MCF 10A (cell line): Measurements from ENCODE around the gene PNLDC1. TPM values are rescaled to one million over a fixed set of nuclear protein-coding genes. Genes with fewer than 3 reads are reported as not detected.

Source experiments
- BruUV-seq: library from RNA; stranded (reverse); fragments of 400-500 nt; replicated peaks from 2 replicates; lab custom pipeline; 2021; lab: Mats Ljungman, UMichigan
- CTCF ChIA-PET: fragments of 300-600 bp; sonication (Branson Sonifier 250); formaldehyde crosslinking; extraction: SDS; loops from one replicate; lab custom pipeline; 2021; ENCODE audit warnings: antibody characterized with exemption, inconsistent platforms; lab: Yijun Ruan, JAX
- POLR2A ChIA-PET: fragments of 300-600, 350-650 bp; sonication (Branson Sonifier 250); formaldehyde crosslinking; extraction: SDS; loops from one replicate; lab custom pipeline; 2020; ENCODE audit warnings: antibody characterized with exemption, inconsistent platforms; lab: Yijun Ruan, JAX
- DNase-seq: peaks from one replicate; pipeline ENCODE4 v3.0.0-alpha.2; 2018; ENCODE audit not compliant: unreplicated experiment
- H3K27ac Mint-ChIP-seq: one replicate; pipeline ENCODE4 v1.8.0; 2022; ENCODE audit warnings: mild to moderate bottlenecking, low read depth, mixed read lengths; ENCODE audit not compliant: unreplicated experiment
- H3K27me3 Mint-ChIP-seq: one replicate; pipeline ENCODE4 v1.8.0; 2022; ENCODE audit warnings: mixed read lengths; ENCODE audit not compliant: insufficient read depth, unreplicated experiment
- H3K36me3 Mint-ChIP-seq: one replicate; pipeline ENCODE4 v1.8.0; 2022; ENCODE audit warnings: mild to moderate bottlenecking, moderate library complexity, mixed read lengths; ENCODE audit not compliant: insufficient read depth, unreplicated experiment
- H3K4me1 Mint-ChIP-seq: one replicate; pipeline ENCODE4 v1.8.0; 2022; ENCODE audit warnings: mixed read lengths; ENCODE audit not compliant: insufficient read depth, unreplicated experiment
- H3K4me3 Mint-ChIP-seq: one replicate; pipeline ENCODE4 v1.8.0; 2022; ENCODE audit warnings: mild to moderate bottlenecking, moderate library complexity, mixed read lengths; ENCODE audit not compliant: unreplicated experiment
- H3K9me3 Mint-ChIP-seq: one replicate; pipeline ENCODE4 v1.8.0; 2022; ENCODE audit warnings: mixed read lengths; ENCODE audit not compliant: unreplicated experiment
- intact Hi-C: fragments of 100-400 bp; cut with micrococcal nuclease; formaldehyde crosslinking; loops from 2 replicates; pipeline ENCODE4 v1.14.1; 2022
- total RNA-seq: library from RNA; stranded (reverse); gene quantifications from 2 replicates; pipeline ENCODE4 v1.2.3, GENCODE V29; 2022
- TF ChIP-seq, protein P1 (sequence below): fragments of 200-600 bp; IDR thresholded peaks from one replicate; pipeline ENCODE4 v1.8.0; 2022; ENCODE audit warnings: antibody characterized with exemption, mild to moderate bottlenecking; ENCODE audit not compliant: unreplicated experiment

The PNLDC1 gene
- total RNA-seq, 1 experiment from 2014 or later, result not detected

DNA sequence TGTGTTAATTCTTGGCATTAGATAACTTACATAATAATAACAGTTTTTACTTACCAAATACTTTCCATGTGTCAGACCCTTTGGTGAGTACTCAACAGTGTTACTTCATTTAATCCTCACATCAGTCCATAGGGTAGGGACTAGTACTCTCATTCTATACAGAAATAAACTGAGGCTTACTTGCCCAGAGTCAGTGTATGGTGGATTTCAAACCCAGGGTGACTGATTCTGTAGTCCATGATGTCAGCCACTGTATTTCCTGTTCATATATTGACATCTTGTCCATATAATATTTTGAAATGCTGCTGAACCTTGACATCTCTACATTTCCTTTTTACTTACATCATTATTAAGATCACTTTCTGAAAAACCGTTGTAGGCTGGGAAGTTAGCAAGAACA, 2.5 kb upstream of the PNLDC1 start:
- no peaks in the 10 kb centered on the region for H3K27me3 Mint-ChIP-seq
- POLR2A ChIA-PET, result interaction anchor here (1.3 kb wide), 1 partner anchor 10 kb away, joined by 3 read pairs; no protein-coding TSS in a partner anchor
- peaks cover 66% of the 10 kb centered on the region for H3K36me3 Mint-ChIP-seq
- BruUV-seq, result no TSS peak
- H3K4me3 Mint-ChIP-seq, result no peak overlapping the region
- H3K4me1 Mint-ChIP-seq, result peaks cover 14% of the 10 kb centered on the region
- DNase-seq, result no peak
- H3K9me3 Mint-ChIP-seq, result no peaks in the 10 kb centered on the region
- CTCF ChIA-PET, result no interaction called here
- TF ChIP-seq, protein P1, sequence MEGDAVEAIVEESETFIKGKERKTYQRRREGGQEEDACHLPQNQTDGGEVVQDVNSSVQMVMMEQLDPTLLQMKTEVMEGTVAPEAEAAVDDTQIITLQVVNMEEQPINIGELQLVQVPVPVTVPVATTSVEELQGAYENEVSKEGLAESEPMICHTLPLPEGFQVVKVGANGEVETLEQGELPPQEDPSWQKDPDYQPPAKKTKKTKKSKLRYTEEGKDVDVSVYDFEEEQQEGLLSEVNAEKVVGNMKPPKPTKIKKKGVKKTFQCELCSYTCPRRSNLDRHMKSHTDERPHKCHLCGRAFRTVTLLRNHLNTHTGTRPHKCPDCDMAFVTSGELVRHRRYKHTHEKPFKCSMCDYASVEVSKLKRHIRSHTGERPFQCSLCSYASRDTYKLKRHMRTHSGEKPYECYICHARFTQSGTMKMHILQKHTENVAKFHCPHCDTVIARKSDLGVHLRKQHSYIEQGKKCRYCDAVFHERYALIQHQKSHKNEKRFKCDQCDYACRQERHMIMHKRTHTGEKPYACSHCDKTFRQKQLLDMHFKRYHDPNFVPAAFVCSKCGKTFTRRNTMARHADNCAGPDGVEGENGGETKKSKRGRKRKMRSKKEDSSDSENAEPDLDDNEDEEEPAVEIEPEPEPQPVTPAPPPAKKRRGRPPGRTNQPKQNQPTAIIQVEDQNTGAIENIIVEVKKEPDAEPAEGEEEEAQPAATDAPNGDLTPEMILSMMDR, result no peak
- no peak overlapping the region for H3K27ac Mint-ChIP-seq
- intact Hi-C loops, result no loop called here

DNA sequence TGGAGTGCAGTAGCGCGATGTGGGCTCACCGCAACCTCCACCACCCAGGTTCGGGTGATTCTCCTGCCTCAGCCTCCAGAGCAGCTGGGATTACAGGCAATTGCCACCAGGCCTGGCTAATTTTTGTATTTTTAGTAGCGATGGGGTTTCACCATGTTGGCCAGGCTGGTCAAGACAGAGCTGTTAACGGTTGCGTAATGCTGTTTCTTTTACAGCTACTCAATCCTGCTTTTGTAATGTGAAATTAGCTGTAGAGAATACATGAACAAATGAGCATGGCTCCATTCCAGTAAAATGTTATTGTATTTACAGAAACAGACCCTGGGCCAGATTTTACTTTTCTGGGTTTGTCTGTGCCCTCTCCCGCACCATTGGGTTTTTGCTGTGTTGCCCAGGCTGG, 1.9 kb downstream of the PNLDC1 start:
- no peaks in the 10 kb centered on the region for H3K9me3 Mint-ChIP-seq
- intact Hi-C loops, result no loop called here
- peaks cover 27% of the 10 kb centered on the region for H3K36me3 Mint-ChIP-seq
- ChIA-PET CTCF (interaction anchor here (0.7 to 1.2 kb wide), 2 partner anchors 9 to 57 kb away, joined by 3 to 4 read pairs; no protein-coding TSS in a partner anchor), POLR2A (interaction anchor here (1.0 to 5.6 kb wide), 3 partner anchors 11 to 75 kb away, joined by 4 to 49 read pairs (median 6); partner anchors contain the start of genes MRPL18 and TCP1)
- no peaks in the 10 kb centered on the region for H3K27me3 Mint-ChIP-seq
- TF ChIP-seq, protein P1, result no peak
- peak; percentile 66 for DNase-seq
- H3K27ac Mint-ChIP-seq, result peak overlapping the region; percentile 87
- BruUV-seq, result no TSS peak
- H3K4me3 Mint-ChIP-seq, result no peak overlapping the region
- H3K4me1 Mint-ChIP-seq, result peaks cover 16% of the 10 kb centered on the region

DNA sequence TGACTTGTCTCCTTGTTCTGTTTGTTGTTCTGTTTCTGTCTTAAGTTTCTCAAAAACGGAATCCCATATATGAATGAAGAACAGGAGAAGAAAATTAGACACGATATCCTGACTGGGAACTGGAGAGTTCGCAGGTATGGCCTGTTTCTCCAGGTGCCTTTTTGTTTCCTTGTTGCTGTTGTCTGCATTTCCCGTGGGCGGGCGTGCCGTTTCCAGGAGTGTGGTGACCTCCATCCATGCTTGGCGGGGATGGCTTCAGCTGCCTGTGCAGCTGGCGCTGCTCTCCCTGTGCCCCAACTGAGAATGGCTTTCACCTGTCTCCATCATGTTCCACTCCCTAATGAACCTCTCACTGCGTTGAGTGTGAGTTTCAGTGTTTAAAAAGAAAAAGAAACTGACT, 4.4 kb downstream of the PNLDC1 start:
- H3K4me1 Mint-ChIP-seq, result peaks cover 16% of the 10 kb centered on the region
- TF ChIP-seq, protein P1, result no peak
- no peak for DNase-seq
- no peak overlapping the region for H3K27ac Mint-ChIP-seq
- BruUV-seq, result no TSS peak
- CTCF ChIA-PET, result interaction anchor here (0.6 to 1.3 kb wide), 3 partner anchors 8 to 38 kb away, joined by 3 to 5 read pairs (median 4); no protein-coding TSS in a partner anchor
- peaks cover under 1% of the 10 kb centered on the region for H3K36me3 Mint-ChIP-seq
- H3K27me3 Mint-ChIP-seq, result no peaks in the 10 kb centered on the region
- intact Hi-C loops, result no loop called here
- no peak overlapping the region for H3K4me3 Mint-ChIP-seq
- POLR2A ChIA-PET, result interaction anchor here (5.4 kb wide), 1 partner anchor 13 kb away, joined by 82 read pairs; the partner anchor contains the start of genes MRPL18 and TCP1
- no peaks in the 10 kb centered on the region for H3K9me3 Mint-ChIP-seq

DNA sequence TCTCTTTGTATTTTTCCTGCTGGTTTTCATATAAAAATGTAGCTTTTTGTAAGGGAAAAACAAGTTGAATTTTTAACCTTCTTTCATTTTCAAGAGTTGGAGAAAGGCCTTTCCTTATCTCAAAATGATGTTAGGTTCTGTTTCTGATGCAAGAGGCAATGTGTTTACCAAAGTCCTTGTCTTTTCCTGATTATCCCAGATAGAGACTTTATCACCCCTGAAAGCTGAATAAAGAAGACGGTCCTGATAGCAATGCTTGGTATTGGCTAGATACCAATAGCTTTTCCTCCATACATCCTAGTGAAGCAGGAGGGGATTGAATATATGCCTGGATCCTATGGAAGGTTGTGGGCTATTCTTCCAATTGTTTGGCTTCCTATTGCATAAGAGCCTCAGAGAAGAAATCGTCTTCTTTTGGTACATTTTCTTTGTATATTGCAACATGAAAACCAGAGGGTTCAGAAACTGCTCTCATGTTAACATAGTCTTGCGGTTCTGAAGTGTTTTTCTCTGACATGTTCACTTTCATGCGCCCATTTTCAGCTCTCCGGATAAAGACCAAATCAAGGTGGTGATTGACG, 5.5 kb downstream of the PNLDC1 start:
- intact Hi-C loops, result loop anchor here (2.0 kb wide), 1 partner anchor 15 kb away; the partner anchor contains the start of gene MRPL18
- H3K4me1 Mint-ChIP-seq, result peaks cover 16% of the 10 kb centered on the region
- peak overlapping the region; percentile 49 for H3K27ac Mint-ChIP-seq
- no peak for DNase-seq
- BruUV-seq, result no TSS peak
- TF ChIP-seq, protein P1, result no peak
- H3K4me3 Mint-ChIP-seq, result no peak overlapping the region
- no peaks in the 10 kb centered on the region for H3K27me3 Mint-ChIP-seq
- H3K9me3 Mint-ChIP-seq, result no peaks in the 10 kb centered on the region
- POLR2A ChIA-PET, result interaction anchor here (0.7 to 5.4 kb wide), 6 partner anchors 9 to 236 kb away, joined by 3 to 82 read pairs (median 3); partner anchors contain the start of genes MRPL18 and TCP1
- no peaks in the 10 kb centered on the region for H3K36me3 Mint-ChIP-seq
- CTCF ChIA-PET, result interaction anchor here (0.6 to 1.3 kb wide), 6 partner anchors 9 to 85 kb away, joined by 3 to 5 read pairs (median 3); no protein-coding TSS in a partner anchor
